Fibroblast of skin of left biceps (primary cell): Measurements from ENCODE around the gene EBPL.

Source experiments
- DNase-seq, 2 experiments: peaks; one replicate each; pipeline ENCODE4 v3.0.0-alpha.2; 2013; ENCODE audit warnings: low read depth in 2 of 2

Gene EBPL

DNA sequence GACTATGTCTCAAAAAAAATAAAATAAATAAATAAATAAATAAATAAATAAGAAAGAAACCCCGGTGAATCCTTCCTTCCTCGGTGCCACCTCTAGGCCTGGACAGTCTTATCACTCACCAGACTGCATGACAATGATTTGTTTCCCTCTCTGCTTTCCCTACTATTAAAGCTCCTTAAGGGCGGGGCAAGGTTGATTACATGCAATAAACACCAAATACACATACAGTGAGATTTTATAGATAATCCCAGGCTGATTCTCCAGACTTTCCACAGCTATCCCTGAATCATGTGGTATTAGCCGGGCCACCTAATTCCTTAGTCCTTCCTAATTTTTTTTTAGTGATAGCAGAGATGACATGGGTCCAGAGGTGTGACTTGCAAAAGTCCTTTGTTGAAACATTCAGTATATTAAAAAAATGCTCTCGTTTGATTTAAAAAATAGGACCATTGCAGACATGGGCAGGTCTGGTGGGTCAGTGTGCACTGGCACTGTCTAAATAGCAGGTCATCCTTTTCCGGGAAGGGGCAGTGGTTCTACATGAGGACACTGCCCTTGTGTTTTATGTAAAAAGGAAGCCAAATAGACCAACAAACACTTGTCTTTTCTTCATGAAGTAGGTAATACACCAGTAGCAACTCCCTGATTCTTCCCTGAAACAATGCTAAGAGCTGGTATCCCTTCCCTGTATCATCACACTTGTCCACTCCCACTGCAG, 14.5 kb downstream of the EBPL start:
- DNase-seq, result no peak

DNA sequence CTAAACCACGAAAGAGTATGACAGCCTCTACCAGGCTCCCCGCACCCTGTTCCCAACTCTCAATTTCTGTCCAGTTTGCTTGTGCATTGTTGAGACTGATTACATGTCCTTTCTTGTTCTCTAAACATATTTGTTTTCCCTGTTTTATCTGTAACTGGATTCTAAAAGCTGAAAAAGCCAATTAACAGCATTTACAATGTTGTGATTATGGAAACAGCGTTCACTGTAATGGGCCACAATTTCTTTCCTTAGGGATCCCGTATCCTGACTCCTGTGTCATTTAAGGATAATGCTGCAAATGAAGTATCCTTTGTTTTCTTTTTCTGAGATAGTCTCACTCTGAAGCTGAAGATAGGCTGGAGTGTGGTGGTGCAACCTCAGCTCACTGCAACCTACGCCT, 20.5 kb downstream of the EBPL start:
- DNase-seq, result no peak

- DNase-seq, result no peak
Observed at GRCh38 chr13:49669735-49670309, 21.5 kb downstream of the EBPL start.

DNA sequence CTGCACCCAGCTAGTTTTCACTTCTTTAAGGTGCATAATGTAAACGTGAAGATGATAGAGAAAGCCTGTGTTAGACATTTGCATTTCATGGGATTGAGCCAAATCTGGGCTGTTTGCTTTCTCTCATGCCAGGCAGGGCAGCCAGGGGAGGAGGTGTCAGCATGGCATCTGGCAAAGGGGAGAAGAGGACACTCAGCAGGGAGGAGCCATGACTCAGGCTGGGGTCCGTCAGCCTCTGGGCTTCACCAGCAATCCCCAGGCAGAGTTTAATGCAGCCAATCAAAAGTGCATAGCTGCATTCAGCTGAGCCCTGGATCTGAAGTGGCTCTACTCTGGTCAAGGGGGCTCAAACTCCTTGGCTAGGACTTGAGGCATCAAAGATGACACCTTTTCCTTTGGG, 23.5 kb downstream of the EBPL start:
- no peak for DNase-seq

DNA sequence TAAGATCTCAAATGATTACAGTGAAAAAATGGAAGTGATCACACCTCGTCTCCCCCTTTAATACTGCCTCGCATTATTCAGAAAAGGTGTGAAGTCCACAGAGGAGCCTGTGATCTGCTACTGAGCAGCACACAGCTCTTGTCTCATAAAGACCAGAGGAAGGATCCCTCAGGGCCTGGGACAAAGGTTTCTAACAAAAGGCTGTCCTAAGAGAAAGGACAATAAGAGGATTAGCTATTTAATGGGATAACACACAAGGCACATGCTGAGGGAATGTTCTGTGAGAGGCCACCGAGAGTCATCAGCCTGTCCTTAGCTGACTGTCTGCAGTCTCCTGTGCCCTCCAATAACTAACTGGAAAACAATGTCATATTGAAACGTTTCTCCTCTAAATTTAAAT, 26.7 kb downstream of the EBPL start:
- DNase-seq, result no peak

- DNase-seq, result no peak
Observed at GRCh38 chr13:49657241-49657641, 34.0 kb downstream of the EBPL start.

- DNase-seq, result no peak
Observed at GRCh38 chr13:49655906-49656305, 35.4 kb downstream of the EBPL start.

- DNase-seq, result no peak
Observed at GRCh38 chr13:49654011-49654410, 37.3 kb downstream of the EBPL start.

- DNase-seq, result no peak
Observed at GRCh38 chr13:49653478-49653877, 37.8 kb downstream of the EBPL start.

DNA sequence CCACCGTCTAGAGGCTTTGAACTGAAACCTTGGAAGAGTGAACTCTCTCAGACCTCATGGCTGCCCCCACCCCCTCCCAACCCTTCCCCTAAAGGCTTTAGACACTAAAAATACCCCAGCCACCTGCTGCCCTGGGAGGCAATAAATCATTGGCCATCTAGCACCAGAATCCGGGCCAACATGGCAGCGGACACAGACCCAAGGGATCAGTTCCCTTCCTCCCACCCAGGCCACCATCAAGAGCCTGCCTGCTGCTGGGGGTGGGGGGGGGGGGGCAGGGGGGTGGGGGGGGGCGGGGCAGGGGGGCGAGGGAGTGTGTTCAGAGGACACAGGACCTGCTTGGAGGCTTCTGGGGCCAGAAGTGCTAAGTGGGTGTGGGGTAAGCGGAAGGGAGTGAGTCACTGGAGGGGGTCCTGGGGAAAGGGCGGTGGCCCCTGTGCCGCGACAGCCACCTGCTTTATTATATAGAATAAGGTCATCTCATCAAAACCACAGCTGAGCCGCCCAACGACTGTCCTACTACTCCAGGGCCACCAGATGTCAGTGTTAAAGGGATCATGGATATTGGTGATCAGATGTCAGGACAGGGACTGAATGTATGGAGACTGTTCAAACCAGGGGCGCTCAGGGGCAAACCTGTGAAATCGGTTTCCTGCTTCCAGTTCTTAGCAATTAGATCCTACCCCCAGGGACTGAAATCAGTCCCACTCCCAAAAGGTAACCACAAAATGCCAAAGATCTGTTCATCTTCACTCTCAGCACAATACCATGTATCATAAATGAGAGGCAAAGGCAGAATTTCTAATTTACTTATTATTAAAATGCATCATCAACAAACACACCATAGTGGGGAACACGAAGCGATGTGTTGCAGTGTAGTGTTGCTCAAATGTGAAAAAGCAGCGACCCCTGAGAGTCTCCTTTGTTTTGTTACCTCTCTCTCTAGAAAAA, 38.7 kb downstream of the EBPL start:
- no peak for DNase-seq

DNA sequence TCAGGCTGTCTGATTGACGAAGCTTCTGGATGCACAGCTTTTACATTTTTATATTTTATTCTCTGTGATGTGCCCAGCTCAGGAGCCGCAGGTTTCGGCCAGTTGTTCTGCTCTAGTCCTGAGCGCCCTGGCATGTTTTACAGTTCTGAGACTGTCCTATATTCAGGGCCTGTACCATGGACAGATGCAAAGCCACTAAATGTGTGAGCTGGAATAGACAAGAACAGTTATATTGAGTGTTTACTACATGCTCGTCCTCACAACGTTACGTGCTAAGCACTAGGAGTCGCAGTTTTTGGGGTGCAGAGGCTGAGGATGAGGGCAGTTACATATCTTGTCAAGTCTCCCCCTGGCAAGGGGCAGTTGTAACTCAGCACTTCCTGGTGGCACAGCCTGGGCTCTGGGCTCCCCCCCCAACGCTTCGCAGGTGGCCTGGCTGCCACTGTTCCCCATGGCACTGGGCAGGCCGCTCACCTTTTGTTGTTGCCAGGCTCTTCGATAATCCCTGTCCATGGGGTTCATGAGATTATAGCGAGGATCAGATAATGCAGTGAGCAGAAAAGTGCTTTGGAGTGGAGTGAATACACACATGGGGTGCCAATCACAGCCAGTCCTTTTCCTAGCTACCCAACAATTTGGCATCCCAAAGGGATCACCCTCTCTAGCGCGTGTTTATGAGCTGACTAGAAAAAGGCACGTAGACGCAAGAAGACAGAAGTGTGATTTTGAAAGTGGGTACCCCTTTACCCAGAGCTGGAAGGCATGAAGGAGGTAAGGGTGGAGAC, 39.5 kb downstream of the EBPL start:
- DNase-seq, result no peak

GRCh38 chr13:49649963-49650312, 41.3 kb downstream of the EBPL start:
- DNase-seq, result no peak

DNA sequence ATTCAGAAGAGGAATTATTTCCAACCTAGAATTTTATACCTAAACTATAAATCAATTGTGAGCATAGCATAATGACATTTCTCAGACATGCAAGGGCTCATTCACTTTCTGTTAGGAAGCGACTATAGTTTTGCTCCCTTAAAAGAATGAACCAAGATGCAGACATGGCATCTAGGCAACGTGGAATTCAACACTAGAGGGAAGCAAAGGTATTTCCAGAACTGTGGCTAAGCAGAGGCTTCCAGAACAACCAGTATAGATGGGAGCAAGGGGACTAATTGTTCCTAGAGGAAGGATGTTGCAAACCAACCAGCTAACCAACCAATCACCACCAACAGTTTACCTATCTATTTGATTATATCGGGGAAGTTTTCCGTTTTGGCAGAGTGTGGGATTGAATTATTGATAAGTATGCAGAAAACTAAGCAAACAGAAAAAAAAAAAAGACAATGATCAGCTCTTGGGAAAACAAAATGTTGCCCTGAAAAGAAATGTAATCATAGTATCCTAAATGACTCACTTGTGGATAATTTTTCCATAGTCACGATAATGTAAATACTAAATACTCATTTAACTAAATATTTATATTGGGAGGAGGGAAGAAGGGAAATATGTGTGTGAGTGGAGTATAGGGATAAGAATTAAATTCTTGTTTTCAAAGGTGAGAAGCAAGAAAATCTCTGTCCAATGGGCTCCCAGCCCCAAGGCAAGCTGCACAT, 41.9 kb downstream of the EBPL start:
- peak in 1 of 2 experiments; percentile 15 for DNase-seq

DNA sequence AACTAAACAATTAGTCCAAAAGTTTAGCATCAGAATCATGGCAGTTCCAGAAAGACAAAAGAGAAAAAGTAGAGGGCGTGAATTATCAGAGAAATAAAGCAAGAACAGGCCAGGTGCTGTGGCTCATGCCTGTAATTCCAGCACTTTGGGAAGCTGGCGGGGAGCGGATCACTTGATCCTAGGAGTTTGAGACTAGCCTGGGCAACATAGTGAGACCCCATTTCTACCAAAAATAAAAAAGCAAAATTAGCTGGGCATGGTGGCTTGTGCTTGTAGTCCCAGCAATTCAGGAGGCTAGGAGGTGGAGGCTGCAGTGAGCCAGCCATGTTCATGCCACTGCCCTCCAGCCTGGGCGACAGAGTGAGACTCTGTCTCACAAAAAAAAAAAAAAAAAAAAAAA, 44.6 kb downstream of the EBPL start:
- no peak for DNase-seq

- no peak for DNase-seq
Observed at GRCh38 chr13:49645451-49645850, 45.8 kb downstream of the EBPL start.

- no peak for DNase-seq
Observed at GRCh38 chr13:49643035-49643646, 48.1 kb downstream of the EBPL start.

DNA sequence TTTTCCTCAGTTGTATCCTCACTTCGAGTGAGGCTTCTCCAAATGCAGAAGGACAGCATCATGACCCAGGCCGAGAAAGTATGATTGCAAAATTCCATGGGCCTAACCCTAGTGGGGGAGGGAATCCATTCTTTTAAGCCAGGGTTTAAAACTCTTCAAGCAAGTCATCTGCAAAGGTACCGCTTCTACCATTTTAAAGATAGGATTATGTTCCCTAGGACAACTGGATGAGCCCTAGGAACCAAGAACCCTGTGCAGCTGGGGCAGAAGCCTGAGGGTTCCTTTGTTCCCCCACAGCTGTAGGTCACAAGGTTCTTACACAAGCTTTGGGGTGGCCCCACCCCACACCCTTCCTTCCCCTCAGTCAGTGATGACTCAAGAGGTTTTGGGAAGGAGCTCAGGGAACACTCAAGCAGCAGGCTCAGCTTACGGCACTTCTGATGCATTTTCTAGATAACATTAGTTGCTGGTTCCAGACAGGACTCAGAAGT, 49.4 kb downstream of the EBPL start:
- peak; percentile 14 to 24 for DNase-seq

DNA sequence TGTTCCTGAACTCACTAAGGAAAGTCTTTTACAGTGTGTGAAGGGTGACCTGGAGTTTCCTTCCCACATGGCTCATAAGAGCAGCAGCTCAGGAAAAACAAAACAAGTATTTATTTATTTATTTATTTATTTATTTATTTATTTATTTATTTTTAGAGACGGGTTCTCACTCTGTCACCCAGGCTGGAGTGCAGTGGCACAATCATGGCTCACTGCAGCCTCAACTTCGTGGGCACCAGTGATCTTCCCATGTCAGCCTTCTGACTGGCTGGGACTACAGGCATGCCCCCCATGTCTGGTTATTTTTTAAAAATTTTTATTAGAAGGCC, 52.6 kb downstream of the EBPL start:
- DNase-seq, result no peak

GRCh38 chr13:49638030-49638743, 53.1 kb downstream of the EBPL start:
- no peak for DNase-seq

DNA sequence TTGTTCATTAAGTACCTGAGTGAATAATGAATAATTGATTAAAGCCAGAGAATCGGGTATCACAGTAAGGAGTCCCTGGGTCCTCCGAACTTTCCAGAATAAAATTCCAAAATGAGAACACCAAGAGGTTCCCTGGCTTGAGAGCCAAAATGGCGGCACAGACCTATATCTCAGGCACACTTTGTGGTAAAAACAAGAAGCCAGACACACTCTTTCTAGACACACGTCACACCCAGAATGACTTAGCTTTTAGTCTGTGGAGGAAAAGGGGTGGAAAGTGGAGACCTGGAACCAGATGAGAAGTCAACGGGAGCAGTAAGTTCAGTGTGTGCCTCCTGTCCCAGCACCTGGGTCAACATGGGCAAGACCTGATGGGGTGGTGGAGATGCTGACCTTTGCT, 54.6 kb downstream of the EBPL start:
- no peak for DNase-seq
